K562 (cell line): ENCODE results near the gene TRMT2A. TPM values are rescaled to one million over a fixed set of nuclear protein-coding genes. Genes with fewer than 3 reads are reported as not detected.

Source experiments
- CBX1 ChIP-seq: sonication (generic); IDR thresholded peaks from 2 replicates; pipeline ENCODE4 v1.6.1; 2016; ENCODE audit warnings: antibody characterized with exemption, low read depth, mild to moderate bottlenecking
- CBX2 ChIP-seq: fragments of 200-600 bp; sonication (generic); IDR thresholded peaks from one replicate; pipeline ENCODE4 v1.6.1; 2012; ENCODE audit warnings: mild to moderate bottlenecking, low read length, inconsistent platforms; ENCODE audit not compliant: insufficient read depth, poor library complexity, severe bottlenecking
- EWSR1 ChIP-seq: fragments of 450-650 bp; IDR thresholded peaks from 2 replicates; pipeline ENCODE4 v1.6.1; 2018; ENCODE audit warnings: borderline replicate concordance, mild to moderate bottlenecking, low read depth, moderate library complexity; ENCODE audit not compliant: partially characterized antibody
- GATA2 ChIP-seq: sonication (generic); formaldehyde crosslinking; IDR thresholded peaks from 2 replicates; pipeline ENCODE4 v1.4.0; 2020; ENCODE audit warnings: mild to moderate bottlenecking, missing genetic modification reagents
- HNRNPK ChIP-seq: fragments of 200-400 bp; formaldehyde crosslinking; IDR thresholded peaks from one replicate; pipeline ENCODE4 v1.6.1; 2018; ENCODE audit warnings: mild to moderate bottlenecking, low read depth, low read length; ENCODE audit not compliant: poor library complexity, severe bottlenecking
- HNRNPL ChIP-seq: fragments of 200-400 bp; formaldehyde crosslinking; IDR thresholded peaks from 2 replicates; pipeline ENCODE4 v1.6.1; 2017; ENCODE audit warnings: low read depth, mild to moderate bottlenecking, low read length
- IRF9 ChIP-seq: fragments of 450-650 bp; IDR thresholded peaks from 2 replicates; pipeline ENCODE4 v1.6.1; 2016; ENCODE audit warnings: missing biosample characterization, missing genetic modification characterization
- KLF6 ChIP-seq: fragments of 250-450 bp; sonication (Bioruptor Pico); IDR thresholded peaks from 2 replicates; pipeline ENCODE4 v1.4.0; 2020; ENCODE audit warnings: mild to moderate bottlenecking, moderate library complexity, borderline replicate concordance
- MAZ ChIP-seq, 2 experiments: fragments of 450-650 bp in 1 of 2; sonication (generic) in 1 of 2; formaldehyde crosslinking; IDR thresholded peaks in 1 of 2; conservative IDR thresholded peaks in 1 of 2; 2 replicates each; pipeline versions ENCODE4 v1.4.0 to v1.5.0; 2020; ENCODE audit warnings: mild to moderate bottlenecking in 1 of 2, missing genetic modification reagents in 1 of 2
- MXI1 ChIP-seq: IDR thresholded peaks from 2 replicates; pipeline ENCODE4 v1.6.1; 2011; ENCODE audit warnings: low read depth, mild to moderate bottlenecking, improper control_type of control experiment, low read length
- PRMT5 ChIP-seq: sonication (generic); formaldehyde crosslinking; IDR thresholded peaks from 2 replicates; pipeline ENCODE4 v1.5.0; 2020; ENCODE audit warnings: missing genetic modification reagents
- PTTG1 ChIP-seq: fragments of 450-650 bp; IDR thresholded peaks from 2 replicates; pipeline ENCODE4 v1.6.1; 2016; ENCODE audit warnings: low read depth, mild to moderate bottlenecking, missing genetic modification characterization, missing compliant biosample characterization
- PYGO2 ChIP-seq: fragments of 450-650 bp; IDR thresholded peaks from 2 replicates; pipeline ENCODE4 v1.6.1; 2016; ENCODE audit warnings: mild to moderate bottlenecking, missing genetic modification characterization, moderate library complexity, missing compliant biosample characterization
- SNAPC5 ChIP-seq: fragments of 250-450 bp; sonication (Bioruptor Pico); IDR thresholded peaks from 2 replicates; pipeline ENCODE4 v1.8.0; 2021; ENCODE audit warnings: moderate library complexity, mild to moderate bottlenecking, inconsistent platforms
- ZBTB33 ChIP-seq: sonication (generic); formaldehyde crosslinking; IDR thresholded peaks from 2 replicates; pipeline ENCODE4 v1.8.1; 2023; ENCODE audit warnings: mild to moderate bottlenecking, missing genetic modification reagents
- ZNF511 ChIP-seq: sonication (generic); formaldehyde crosslinking; IDR thresholded peaks from 2 replicates; pipeline ENCODE4 v1.8.0; 2022; ENCODE audit warnings: mild to moderate bottlenecking, missing genetic modification reagents
- ZNF584 ChIP-seq: fragments of 200-800 bp; sonication (Bioruptor generic); IDR thresholded peaks from 2 replicates; pipeline ENCODE4 v1.6.1; 2016; ENCODE audit warnings: low read depth, mild to moderate bottlenecking, missing genetic modification characterization, missing compliant biosample characterization
- ZNF639 ChIP-seq, 2 experiments: fragments of 200-800 bp in 1 of 2; sonication (Bioruptor generic) in 1 of 2; sonication (generic) in 1 of 2; formaldehyde crosslinking in 1 of 2; IDR thresholded peaks in 1 of 2; conservative IDR thresholded peaks in 1 of 2; 2 replicates each; pipeline versions ENCODE4 v1.5.0 to v1.6.1; 2016 to 2020; ENCODE audit warnings: missing compliant biosample characterization in 1 of 2, missing genetic modification characterization in 1 of 2, missing genetic modification reagents in 1 of 2
- polyA plus RNA-seq, 8 experiments: library from polyadenylated mRNA; depleted of rRNA in 4 of 8; stranded (reverse) in 5 of 8; unstranded in 3 of 8; fragments of >200 nt; fragmentation: Nextera tagmentation in 2 of 8; fragmentation: Illumina TruSeq in 1 of 8; extraction: Ambion mirVana in 2 of 8; extraction: Trizol in 1 of 8; gene quantifications; 2 replicates each; pipeline versions ENCODE4 v1.2.1 to v1.2.3, GENCODE V29; 2011 to 2014; ENCODE audit warnings: inconsistent platforms in 1 of 8, missing spikeins in 1 of 8
- total RNA-seq, 7 experiments: library from RNA; depleted of rRNA in 6 of 7; stranded (reverse); fragments of >200 nt in 6 of 7; fragmentation: Illumina TruSeq in 2 of 7; extraction: Trizol in 2 of 7; gene quantifications; 2 replicates each; pipeline versions ENCODE4 v1.2.1 to v1.2.3, GENCODE V29; 2011 to 2021; ENCODE audit warnings: low replicate concordance in 1 of 7

Gene TRMT2A
- total and polyA plus RNA-seq, 9 of the 15 experiments (the other 6 are each of a cell fraction or from before 2014, with no cell fraction given) = 1.6 to 265 (median 140) TPM

- TF ChIP-seq HNRNPK (no peak), SNAPC5 (CRISPR knock-in tag) (no peak), KLF6 (CRISPR knock-in tag) (no peak), HNRNPL (0 out of 2 replicates have a peak, but pooled peaks have one; percentile 62), PRMT5 (CRISPR knock-in tag) (no peak), CBX1 (0 out of 2 replicates have a peak, but pooled peaks have one; percentile 10), CBX2 (no peak), IRF9 (tag) (no peak), EWSR1 (no peak), PYGO2 (tag) (no peak), MXI1 (no peak), PTTG1 (tag) (no peak), GATA2 (CRISPR knock-in tag) (no peak), ZBTB33 (CRISPR knock-in tag) (no peak), ZNF639 (CRISPR knock-in tag; conservative IDR thresholded peaks at IDR 0.05 in 1 of 2, IDR thresholded peaks at IDR 0.05 in 1 of 2) (no peak), ZNF584 (CRISPR knock-in tag) (no peak), MAZ (CRISPR knock-in tag; conservative IDR thresholded peaks at IDR 0.05 in 1 of 2, IDR thresholded peaks at IDR 0.05 in 1 of 2) (no peak), ZNF511 (no peak; the same call in 1 of the 2 replicates)
These were observed 40.6 kb upstream of the TRMT2A start (continued) for GRCh38 chr22:20157430-20158183.
